Stomach (tissue), 4 donors: ENCODE results near the gene TRIM56.

ENCODE experiments used
- EP300 ChIP-seq: sonication (generic); formaldehyde crosslinking; IDR thresholded peaks from one replicate; pipeline ENCODE4 v1.6.1; 2017; ENCODE audit warnings: antibody characterized with exemption
- POLR2A ChIP-seq, 4 donors: fragments of 450-650 bp; IDR thresholded peaks; one replicate each; pipeline ENCODE4 v1.6.1; 2016; ENCODE audit warnings: antibody characterized with exemption in 4 of 4, control low read depth in 2 of 4, mild to moderate bottlenecking in 1 of 4, moderate library complexity in 1 of 4
- TF ChIP-seq, protein P1 (sequence below), 7 experiments: fragments of 450-650 bp in 4 of 7; fragments of 200-600 bp in 3 of 7; sonication (generic) in 3 of 7; IDR thresholded peaks; one replicate each; pipeline ENCODE4 v1.5.1; 2016 to 2019; ENCODE audit warnings: antibody characterized with exemption in 7 of 7, control low read depth in 2 of 7, mild to moderate bottlenecking in 1 of 7

GRCh38 chr7:101140746-101141382 is 55.6 kb downstream of the TRIM56 start:
- TF ChIP-seq EP300: no peak
- no peak for TF ChIP-seq POLR2A (IDR thresholded peaks at IDR 0.05)
- TF ChIP-seq, protein P1, sequence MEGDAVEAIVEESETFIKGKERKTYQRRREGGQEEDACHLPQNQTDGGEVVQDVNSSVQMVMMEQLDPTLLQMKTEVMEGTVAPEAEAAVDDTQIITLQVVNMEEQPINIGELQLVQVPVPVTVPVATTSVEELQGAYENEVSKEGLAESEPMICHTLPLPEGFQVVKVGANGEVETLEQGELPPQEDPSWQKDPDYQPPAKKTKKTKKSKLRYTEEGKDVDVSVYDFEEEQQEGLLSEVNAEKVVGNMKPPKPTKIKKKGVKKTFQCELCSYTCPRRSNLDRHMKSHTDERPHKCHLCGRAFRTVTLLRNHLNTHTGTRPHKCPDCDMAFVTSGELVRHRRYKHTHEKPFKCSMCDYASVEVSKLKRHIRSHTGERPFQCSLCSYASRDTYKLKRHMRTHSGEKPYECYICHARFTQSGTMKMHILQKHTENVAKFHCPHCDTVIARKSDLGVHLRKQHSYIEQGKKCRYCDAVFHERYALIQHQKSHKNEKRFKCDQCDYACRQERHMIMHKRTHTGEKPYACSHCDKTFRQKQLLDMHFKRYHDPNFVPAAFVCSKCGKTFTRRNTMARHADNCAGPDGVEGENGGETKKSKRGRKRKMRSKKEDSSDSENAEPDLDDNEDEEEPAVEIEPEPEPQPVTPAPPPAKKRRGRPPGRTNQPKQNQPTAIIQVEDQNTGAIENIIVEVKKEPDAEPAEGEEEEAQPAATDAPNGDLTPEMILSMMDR (IDR thresholded peaks at IDR 0.05): no peak
